Nephron (organoid): Measurements from ENCODE around the gene PTPRG.

Experiments used
- H3K27ac Mint-ChIP-seq, 3 experiments: 2 replicates each; pipeline ENCODE4 v1.8.0; 2020; ENCODE audit warnings: mixed read lengths in 3 of 3, mild to moderate bottlenecking in 2 of 3, moderate library complexity in 1 of 3
- H3K27me3 Mint-ChIP-seq: 2 replicates; pipeline ENCODE4 v1.8.0; 2021; ENCODE audit warnings: low read depth, mild to moderate bottlenecking, moderate library complexity, mixed read lengths
- H3K36me3 Mint-ChIP-seq: 2 replicates; pipeline ENCODE4 v1.8.0; 2020; ENCODE audit warnings: low read depth, mixed read lengths
- H3K4me1 Mint-ChIP-seq: 2 replicates; pipeline ENCODE4 v1.8.0; 2020; ENCODE audit warnings: mixed read lengths
- H3K4me3 Mint-ChIP-seq, 3 experiments: 2 replicates each; pipeline ENCODE4 v1.8.0; 2020; ENCODE audit warnings: mild to moderate bottlenecking in 3 of 3, mixed read lengths in 3 of 3, moderate library complexity in 2 of 3
- H3K9me3 Mint-ChIP-seq: 2 replicates; pipeline ENCODE4 v1.8.0; 2020; ENCODE audit warnings: mixed read lengths
- TF ChIP-seq, protein P1 (sequence below), 3 experiments: fragments of 200-600 bp; sonication (generic); IDR thresholded peaks; one replicate each; pipeline ENCODE4 v1.5.0; 2021; ENCODE audit warnings: antibody characterized with exemption in 3 of 3; ENCODE audit not compliant: unreplicated experiment in 3 of 3

PTPRG gene

GRCh38 chr3:61761694-61762430, 200.5 kb downstream of the PTPRG start:
- Mint-ChIP-seq H3K4me3 (no peak overlapping the region), H3K36me3 (peaks cover 11% of the 10 kb centered on the region), H3K27me3 (no peaks in the 10 kb centered on the region), H3K27ac (no peak overlapping the region), H3K9me3 (no peaks in the 10 kb centered on the region), H3K4me1 (no peaks in the 10 kb centered on the region)
- TF ChIP-seq, protein P1, sequence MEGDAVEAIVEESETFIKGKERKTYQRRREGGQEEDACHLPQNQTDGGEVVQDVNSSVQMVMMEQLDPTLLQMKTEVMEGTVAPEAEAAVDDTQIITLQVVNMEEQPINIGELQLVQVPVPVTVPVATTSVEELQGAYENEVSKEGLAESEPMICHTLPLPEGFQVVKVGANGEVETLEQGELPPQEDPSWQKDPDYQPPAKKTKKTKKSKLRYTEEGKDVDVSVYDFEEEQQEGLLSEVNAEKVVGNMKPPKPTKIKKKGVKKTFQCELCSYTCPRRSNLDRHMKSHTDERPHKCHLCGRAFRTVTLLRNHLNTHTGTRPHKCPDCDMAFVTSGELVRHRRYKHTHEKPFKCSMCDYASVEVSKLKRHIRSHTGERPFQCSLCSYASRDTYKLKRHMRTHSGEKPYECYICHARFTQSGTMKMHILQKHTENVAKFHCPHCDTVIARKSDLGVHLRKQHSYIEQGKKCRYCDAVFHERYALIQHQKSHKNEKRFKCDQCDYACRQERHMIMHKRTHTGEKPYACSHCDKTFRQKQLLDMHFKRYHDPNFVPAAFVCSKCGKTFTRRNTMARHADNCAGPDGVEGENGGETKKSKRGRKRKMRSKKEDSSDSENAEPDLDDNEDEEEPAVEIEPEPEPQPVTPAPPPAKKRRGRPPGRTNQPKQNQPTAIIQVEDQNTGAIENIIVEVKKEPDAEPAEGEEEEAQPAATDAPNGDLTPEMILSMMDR (IDR thresholded peaks at IDR 0.05; ENCODE audit: unreplicated experiment in 3 of 3), result no peak

DNA sequence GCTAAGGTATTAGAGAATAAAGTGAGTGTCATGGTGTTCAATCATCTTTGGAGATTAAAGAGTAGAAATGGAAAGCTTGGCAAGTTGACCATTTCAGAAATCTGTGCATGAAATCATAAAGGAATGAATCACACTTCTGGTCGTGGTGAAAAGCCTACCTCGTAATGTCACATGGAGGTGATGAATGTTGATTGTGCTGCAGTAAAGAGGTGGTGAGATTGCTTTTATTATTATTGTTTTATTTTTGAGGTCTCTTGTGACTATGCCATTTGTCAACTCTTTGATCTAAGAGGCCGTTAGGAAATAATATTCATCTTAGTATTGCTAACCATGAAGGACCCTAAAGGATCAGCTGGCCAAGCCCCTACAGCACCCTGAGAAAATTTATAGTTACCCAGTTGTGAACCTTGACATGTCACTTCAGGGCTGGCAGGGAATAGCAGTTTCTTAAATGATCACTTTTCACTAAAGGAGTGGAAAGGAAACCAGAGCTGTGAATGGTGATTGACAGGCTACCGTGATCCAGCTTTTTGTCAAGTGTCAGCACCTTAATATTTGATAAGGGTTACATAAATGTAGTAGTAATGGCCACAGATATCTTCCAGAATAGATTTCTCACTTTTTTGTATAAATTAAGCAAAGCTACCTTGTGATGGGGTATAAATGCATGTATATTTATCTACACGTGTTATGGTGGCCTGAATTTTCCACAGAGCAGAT, 203.9 kb downstream of the PTPRG start:
- H3K27ac Mint-ChIP-seq, result no peak overlapping the region
- no peaks in the 10 kb centered on the region for H3K9me3 Mint-ChIP-seq
- TF ChIP-seq, protein P1 (IDR thresholded peaks at IDR 0.05; ENCODE audit: unreplicated experiment in 3 of 3), result no peak
- peaks cover 11% of the 10 kb centered on the region for H3K36me3 Mint-ChIP-seq
- no peaks in the 10 kb centered on the region for H3K4me1 Mint-ChIP-seq
- no peak overlapping the region for H3K4me3 Mint-ChIP-seq
- no peaks in the 10 kb centered on the region for H3K27me3 Mint-ChIP-seq

- Mint-ChIP-seq H3K4me1 (no peaks in the 10 kb centered on the region), H3K36me3 (peaks cover 4% of the 10 kb centered on the region), H3K4me3 (no peak overlapping the region), H3K27me3 (no peaks in the 10 kb centered on the region), H3K9me3 (no peaks in the 10 kb centered on the region), H3K27ac (peak overlapping the region in 1 of 3 experiments; percentile 7)
- TF ChIP-seq, protein P1 (IDR thresholded peaks at IDR 0.05; ENCODE audit: unreplicated experiment in 3 of 3), result no peak
Observed at GRCh38 chr3:61768284-61769037, 207.1 kb downstream of the PTPRG start.

- Mint-ChIP-seq H3K4me1 (no peaks in the 10 kb centered on the region), H3K4me3 (no peak overlapping the region), H3K27ac (no peak overlapping the region), H3K27me3 (no peaks in the 10 kb centered on the region), H3K9me3 (no peaks in the 10 kb centered on the region), H3K36me3 (peaks cover under 1% of the 10 kb centered on the region)
- TF ChIP-seq, protein P1 (IDR thresholded peaks at IDR 0.05; ENCODE audit: unreplicated experiment in 3 of 3), result no peak
Observed at GRCh38 chr3:61769266-61769990, 208.1 kb downstream of the PTPRG start.

DNA sequence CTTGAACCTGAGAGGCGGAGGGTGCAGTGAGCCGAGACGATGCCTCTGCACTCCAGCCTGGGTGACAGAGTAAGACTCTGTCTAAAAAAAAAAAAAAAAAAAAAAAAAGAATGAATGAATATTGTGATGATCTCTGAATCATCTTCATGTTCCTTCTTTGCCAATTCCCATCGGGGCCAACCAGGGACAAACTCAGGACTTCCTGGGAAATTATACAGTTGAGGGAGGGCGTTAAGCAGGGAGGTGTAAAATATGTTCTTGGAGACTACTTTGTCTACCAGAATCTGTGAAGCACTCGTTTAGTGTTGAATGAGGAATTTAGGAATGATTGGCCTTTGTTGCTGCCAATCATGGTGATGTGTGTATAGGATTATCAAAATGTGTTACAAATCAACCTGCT, 210.6 kb downstream of the PTPRG start:
- no peaks in the 10 kb centered on the region for H3K27me3 Mint-ChIP-seq
- no peaks in the 10 kb centered on the region for H3K36me3 Mint-ChIP-seq
- no peak overlapping the region for H3K27ac Mint-ChIP-seq
- TF ChIP-seq, protein P1 (IDR thresholded peaks at IDR 0.05; ENCODE audit: unreplicated experiment in 3 of 3), result no peak
- no peak overlapping the region for H3K4me3 Mint-ChIP-seq
- H3K4me1 Mint-ChIP-seq, result peaks cover 8% of the 10 kb centered on the region
- H3K9me3 Mint-ChIP-seq, result no peaks in the 10 kb centered on the region
